ENCODE measurements around the gene GABRB2.

Gene GABRB2

DNA sequence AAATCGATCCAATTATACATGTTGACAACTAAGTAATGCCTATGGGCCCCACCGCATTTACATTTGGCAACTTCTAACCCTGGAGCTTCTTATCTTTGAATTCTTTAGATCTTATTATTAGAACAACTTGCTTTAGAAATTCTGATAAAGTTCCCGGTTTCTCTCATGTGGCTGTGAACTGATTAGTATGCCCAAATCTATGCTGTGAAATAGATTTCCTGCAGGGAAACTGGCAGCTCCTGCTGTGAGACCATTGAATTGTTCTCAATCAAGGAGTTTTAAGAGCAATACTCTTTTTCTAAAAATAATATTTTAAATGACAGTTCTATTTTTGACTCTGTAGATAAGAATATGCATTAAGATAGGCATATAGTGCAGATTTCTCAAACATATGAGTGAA lies 177.5 kb downstream of the GABRB2 start:
- H3K27me3 ChIP-seq (ENCODE audit: insufficient read depth, low read length, poor library complexity) = no peaks in the 10 kb centered on the region
- DNase-seq (no peak), ATAC-seq (ENCODE audit: insufficient read depth, low read depth) (no peak)
- no peak for TF ChIP-seq CTCF (IDR thresholded peaks at IDR 0.05; ENCODE audit: borderline replicate concordance, extremely low read depth, low read length, poor library complexity, severe bottlenecking)
- no peak for TF ChIP-seq EZH2 (IDR thresholded peaks at IDR 0.05; ENCODE audit: borderline replicate concordance, low read depth, low read length, severe bottlenecking)
- H2AFZ ChIP-seq (ENCODE audit: low read depth, low read length) = no peak overlapping the region
- H4K20me1 ChIP-seq (ENCODE audit: insufficient read depth, low read length) = no peaks in the 10 kb centered on the region
- H3K36me3 ChIP-seq (ENCODE audit: insufficient read depth, low read length) = no peaks in the 10 kb centered on the region
- no peaks in the 10 kb centered on the region for H3K9me3 ChIP-seq (ENCODE audit: insufficient read depth, low read length, severe bottlenecking)
- no peak overlapping the region for H3K4me3 ChIP-seq (ENCODE audit: low read depth in 1 of 2, low read length in 2 of 2)
- no peaks in the 10 kb centered on the region for H3K4me1 ChIP-seq (ENCODE audit: insufficient read depth, low read length)
- no peak overlapping the region for H3K4me2 ChIP-seq (ENCODE audit: insufficient read depth, low read length)
- no peaks in the 10 kb centered on the region for H3K79me2 ChIP-seq (ENCODE audit: insufficient read depth, low read length)
- H3K27ac ChIP-seq (ENCODE audit: low read length) = no peak overlapping the region
- H3K9ac ChIP-seq (ENCODE audit: low read depth, low read length) = no peak overlapping the region

DNA sequence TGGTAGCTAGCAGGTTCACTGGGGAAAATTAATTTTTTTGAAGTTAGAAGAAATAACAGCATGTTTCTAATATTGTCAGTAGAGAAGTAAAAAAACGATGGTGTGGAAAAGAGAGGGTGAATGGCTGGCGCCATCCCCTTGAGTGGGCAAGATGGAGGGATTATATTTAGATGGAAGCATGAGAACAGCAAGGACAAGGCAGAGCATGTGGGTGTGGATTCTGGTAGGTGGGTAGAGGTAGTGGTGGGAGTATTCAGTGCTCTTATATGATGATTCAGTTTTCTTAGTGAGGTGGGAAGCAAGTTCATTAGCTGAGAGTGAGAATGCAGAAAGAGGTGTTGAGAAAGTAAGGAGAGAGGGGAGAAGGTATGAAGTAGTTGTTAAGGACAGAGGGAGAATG lies 188.1 kb downstream of the GABRB2 start:
- no peak overlapping the region for H3K4me2 ChIP-seq (ENCODE audit: insufficient read depth, low read length)
- no peak overlapping the region for H3K4me3 ChIP-seq (ENCODE audit: low read depth in 1 of 2, low read length in 2 of 2)
- H3K9ac ChIP-seq (ENCODE audit: low read depth, low read length) = no peak overlapping the region
- H3K9me3 ChIP-seq (ENCODE audit: insufficient read depth, low read length, severe bottlenecking) = no peaks in the 10 kb centered on the region
- no peak for TF ChIP-seq EZH2 (IDR thresholded peaks at IDR 0.05; ENCODE audit: borderline replicate concordance, low read depth, low read length, severe bottlenecking)
- no peak for TF ChIP-seq CTCF (IDR thresholded peaks at IDR 0.05; ENCODE audit: borderline replicate concordance, extremely low read depth, low read length, poor library complexity, severe bottlenecking)
- no peaks in the 10 kb centered on the region for H3K4me1 ChIP-seq (ENCODE audit: insufficient read depth, low read length)
- no peaks in the 10 kb centered on the region for H4K20me1 ChIP-seq (ENCODE audit: insufficient read depth, low read length)
- H2AFZ ChIP-seq (ENCODE audit: low read depth, low read length) = no peak overlapping the region
- no peaks in the 10 kb centered on the region for H3K36me3 ChIP-seq (ENCODE audit: insufficient read depth, low read length)
- H3K79me2 ChIP-seq (ENCODE audit: insufficient read depth, low read length) = no peaks in the 10 kb centered on the region
- ATAC-seq (ENCODE audit: insufficient read depth, low read depth) = no peak
- DNase-seq = no peak
- no peak overlapping the region for H3K27ac ChIP-seq (ENCODE audit: low read length)
- no peaks in the 10 kb centered on the region for H3K27me3 ChIP-seq (ENCODE audit: insufficient read depth, low read length, poor library complexity)

GRCh38 chr5:161344234-161344633 lies 202.3 kb downstream of the GABRB2 start:
- Histone ChIP-seq H3K4me1 (ENCODE audit: insufficient read depth, low read length) (no peaks in the 10 kb centered on the region), H3K79me2 (ENCODE audit: insufficient read depth, low read length) (no peaks in the 10 kb centered on the region), H3K9ac (ENCODE audit: low read depth, low read length) (no peak overlapping the region), H4K20me1 (ENCODE audit: insufficient read depth, low read length) (no peaks in the 10 kb centered on the region), H3K27ac (ENCODE audit: low read length) (no peak overlapping the region), H3K4me3 (ENCODE audit: low read depth in 1 of 2, low read length in 2 of 2) (no peak overlapping the region), H3K9me3 (ENCODE audit: insufficient read depth, low read length, severe bottlenecking) (no peaks in the 10 kb centered on the region), H2AFZ (ENCODE audit: low read depth, low read length) (no peak overlapping the region), H3K36me3 (ENCODE audit: insufficient read depth, low read length) (no peaks in the 10 kb centered on the region), H3K27me3 (ENCODE audit: insufficient read depth, low read length, poor library complexity) (no peaks in the 10 kb centered on the region), H3K4me2 (ENCODE audit: insufficient read depth, low read length) (no peak overlapping the region)
- TF ChIP-seq CTCF (IDR thresholded peaks at IDR 0.05; ENCODE audit: borderline replicate concordance, extremely low read depth, low read length, poor library complexity, severe bottlenecking) (no peak), EZH2 (IDR thresholded peaks at IDR 0.05; ENCODE audit: borderline replicate concordance, low read depth, low read length, severe bottlenecking) (no peak)
- no peak for ATAC-seq (ENCODE audit: insufficient read depth, low read depth)
- no peak for DNase-seq

- TF ChIP-seq CTCF (IDR thresholded peaks at IDR 0.05; ENCODE audit: borderline replicate concordance, extremely low read depth, low read length, poor library complexity, severe bottlenecking) (no peak), EZH2 (IDR thresholded peaks at IDR 0.05; ENCODE audit: borderline replicate concordance, low read depth, low read length, severe bottlenecking) (no peak)
- Histone ChIP-seq H3K79me2 (ENCODE audit: insufficient read depth, low read length) (no peaks in the 10 kb centered on the region), H3K9ac (ENCODE audit: low read depth, low read length) (no peak overlapping the region), H3K9me3 (ENCODE audit: insufficient read depth, low read length, severe bottlenecking) (no peaks in the 10 kb centered on the region), H3K4me1 (ENCODE audit: insufficient read depth, low read length) (no peaks in the 10 kb centered on the region), H3K4me3 (ENCODE audit: low read depth in 1 of 2, low read length in 2 of 2) (no peak overlapping the region), H4K20me1 (ENCODE audit: insufficient read depth, low read length) (no peaks in the 10 kb centered on the region), H3K27ac (ENCODE audit: low read length) (no peak overlapping the region), H3K27me3 (ENCODE audit: insufficient read depth, low read length, poor library complexity) (no peaks in the 10 kb centered on the region), H2AFZ (ENCODE audit: low read depth, low read length) (no peak overlapping the region), H3K36me3 (ENCODE audit: insufficient read depth, low read length) (no peaks in the 10 kb centered on the region), H3K4me2 (ENCODE audit: insufficient read depth, low read length) (no peak overlapping the region)
- DNase-seq (no peak), ATAC-seq (ENCODE audit: insufficient read depth, low read depth) (no peak)
Measured at GRCh38 chr5:161342886-161343285, 203.6 kb downstream of the GABRB2 start.
